ENCODE measurements around the gene KBTBD2.

- TF ChIP-seq, protein P1, sequence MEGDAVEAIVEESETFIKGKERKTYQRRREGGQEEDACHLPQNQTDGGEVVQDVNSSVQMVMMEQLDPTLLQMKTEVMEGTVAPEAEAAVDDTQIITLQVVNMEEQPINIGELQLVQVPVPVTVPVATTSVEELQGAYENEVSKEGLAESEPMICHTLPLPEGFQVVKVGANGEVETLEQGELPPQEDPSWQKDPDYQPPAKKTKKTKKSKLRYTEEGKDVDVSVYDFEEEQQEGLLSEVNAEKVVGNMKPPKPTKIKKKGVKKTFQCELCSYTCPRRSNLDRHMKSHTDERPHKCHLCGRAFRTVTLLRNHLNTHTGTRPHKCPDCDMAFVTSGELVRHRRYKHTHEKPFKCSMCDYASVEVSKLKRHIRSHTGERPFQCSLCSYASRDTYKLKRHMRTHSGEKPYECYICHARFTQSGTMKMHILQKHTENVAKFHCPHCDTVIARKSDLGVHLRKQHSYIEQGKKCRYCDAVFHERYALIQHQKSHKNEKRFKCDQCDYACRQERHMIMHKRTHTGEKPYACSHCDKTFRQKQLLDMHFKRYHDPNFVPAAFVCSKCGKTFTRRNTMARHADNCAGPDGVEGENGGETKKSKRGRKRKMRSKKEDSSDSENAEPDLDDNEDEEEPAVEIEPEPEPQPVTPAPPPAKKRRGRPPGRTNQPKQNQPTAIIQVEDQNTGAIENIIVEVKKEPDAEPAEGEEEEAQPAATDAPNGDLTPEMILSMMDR (IDR thresholded peaks at IDR 0.05) = no peak
- no peak for TF ChIP-seq POLR2A (IDR thresholded peaks at IDR 0.05)
Measured at GRCh38 chr7:32871624-32872371, 19.8 kb downstream of the KBTBD2 start.
